ENCODE measurements around the gene RHBDF2.

RHBDF2 gene

GRCh38 chr17:76540381-76541300 lies 39.4 kb upstream of the RHBDF2 start:
- no peak for TF ChIP-seq CTCF (IDR thresholded peaks at IDR 0.05)
- H3K4me3 ChIP-seq (ENCODE audit: low read depth in 1 of 2, low read length in 1 of 2): no peak overlapping the region
- H3K27me3 ChIP-seq: peaks cover 95% of the 10 kb centered on the region
- H3K27ac ChIP-seq: no peak overlapping the region
- no peaks in the 10 kb centered on the region for H3K36me3 ChIP-seq
- H3K9me3 ChIP-seq: no peaks in the 10 kb centered on the region
- peaks cover 11 to 14% of the 10 kb centered on the region in 2 experiments for H3K4me1 ChIP-seq (ENCODE audit: control insufficient read depth in 1 of 2, insufficient read depth in 1 of 2, low read depth in 1 of 2, low read length in 1 of 2)

- Histone ChIP-seq H3K4me1 (ENCODE audit: control insufficient read depth in 1 of 2, insufficient read depth in 1 of 2, low read depth in 1 of 2, low read length in 1 of 2) (peaks cover 11 to 14% of the 10 kb centered on the region in 2 experiments), H3K9me3 (no peaks in the 10 kb centered on the region), H3K27ac (no peak within 1 kb of the TSS), H3K4me3 (ENCODE audit: low read depth in 1 of 2, low read length in 1 of 2) (no peak within 1 kb of the TSS), H3K36me3 (no peaks in the 10 kb centered on the region), H3K27me3 (peaks cover 94% of the 10 kb centered on the region)
- no peak for TF ChIP-seq CTCF (IDR thresholded peaks at IDR 0.05)
Observed at GRCh38 chr17:76539631-76540271, 38.5 kb upstream of the RHBDF2 start, which contains the start of gene PRCD. Gene PRCD, plus strand, starts transcription at chr17:76540044. Its CDS starts 98 bp downstream, at chr17:76540142.

GRCh38 chr17:76538941-76539570 lies 37.8 kb upstream of the RHBDF2 start:
- TF ChIP-seq CTCF (IDR thresholded peaks at IDR 0.05): no peak
- Histone ChIP-seq H3K27me3 (peaks cover 93% of the 10 kb centered on the region), H3K9me3 (no peaks in the 10 kb centered on the region), H3K4me1 (ENCODE audit: control insufficient read depth in 1 of 2, insufficient read depth in 1 of 2, low read depth in 1 of 2, low read length in 1 of 2) (peaks cover 11 to 14% of the 10 kb centered on the region in 2 experiments), H3K27ac (no peak overlapping the region), H3K4me3 (ENCODE audit: low read depth in 1 of 2, low read length in 1 of 2) (no peak overlapping the region), H3K36me3 (no peaks in the 10 kb centered on the region)

- H3K9me3 ChIP-seq: no peaks in the 10 kb centered on the region
- peaks cover 11 to 14% of the 10 kb centered on the region in 2 experiments for H3K4me1 ChIP-seq (ENCODE audit: control insufficient read depth in 1 of 2, insufficient read depth in 1 of 2, low read depth in 1 of 2, low read length in 1 of 2)
- H3K36me3 ChIP-seq: no peaks in the 10 kb centered on the region
- H3K4me3 ChIP-seq (ENCODE audit: low read depth in 1 of 2, low read length in 1 of 2): no peak overlapping the region
- TF ChIP-seq CTCF (IDR thresholded peaks at IDR 0.05): no peak
- peaks cover 87% of the 10 kb centered on the region for H3K27me3 ChIP-seq
- no peak overlapping the region for H3K27ac ChIP-seq
Observed at GRCh38 chr17:76538281-76538931, 37.2 kb upstream of the RHBDF2 start.

- TF ChIP-seq CTCF (IDR thresholded peaks at IDR 0.05): no peak
- Histone ChIP-seq H3K4me1 (ENCODE audit: control insufficient read depth in 1 of 2, insufficient read depth in 1 of 2, low read depth in 1 of 2, low read length in 1 of 2) (peaks cover 11 to 14% of the 10 kb centered on the region in 2 experiments), H3K27me3 (peaks cover 80% of the 10 kb centered on the region), H3K4me3 (ENCODE audit: low read depth in 1 of 2, low read length in 1 of 2) (no peak within 1 kb of the TSS), H3K36me3 (no peaks in the 10 kb centered on the region), H3K27ac (no peak within 1 kb of the TSS), H3K9me3 (no peaks in the 10 kb centered on the region)
Observed at GRCh38 chr17:76537578-76538280, 36.5 kb upstream of the RHBDF2 start, which contains the start of gene CYGB. Gene CYGB, minus strand, starts transcription at chr17:76537709. Its CDS starts 167 bp downstream, at chr17:76537542.
